DMS 273 treated with DMSO at 0.1 percent for 48 hours (cell line): ENCODE data around the gene C2orf80.
"Not testable (repeated sequence)": the region's sequence is repeated elsewhere in the genome, so short reads cannot be mapped to it uniquely, and the experiment has no call there.

ENCODE experiments used
- DNase-seq: peaks from one replicate; lab custom pipeline; 2025; lab: John Stamatoyannopoulos, UW

Gene C2orf80

DNA sequence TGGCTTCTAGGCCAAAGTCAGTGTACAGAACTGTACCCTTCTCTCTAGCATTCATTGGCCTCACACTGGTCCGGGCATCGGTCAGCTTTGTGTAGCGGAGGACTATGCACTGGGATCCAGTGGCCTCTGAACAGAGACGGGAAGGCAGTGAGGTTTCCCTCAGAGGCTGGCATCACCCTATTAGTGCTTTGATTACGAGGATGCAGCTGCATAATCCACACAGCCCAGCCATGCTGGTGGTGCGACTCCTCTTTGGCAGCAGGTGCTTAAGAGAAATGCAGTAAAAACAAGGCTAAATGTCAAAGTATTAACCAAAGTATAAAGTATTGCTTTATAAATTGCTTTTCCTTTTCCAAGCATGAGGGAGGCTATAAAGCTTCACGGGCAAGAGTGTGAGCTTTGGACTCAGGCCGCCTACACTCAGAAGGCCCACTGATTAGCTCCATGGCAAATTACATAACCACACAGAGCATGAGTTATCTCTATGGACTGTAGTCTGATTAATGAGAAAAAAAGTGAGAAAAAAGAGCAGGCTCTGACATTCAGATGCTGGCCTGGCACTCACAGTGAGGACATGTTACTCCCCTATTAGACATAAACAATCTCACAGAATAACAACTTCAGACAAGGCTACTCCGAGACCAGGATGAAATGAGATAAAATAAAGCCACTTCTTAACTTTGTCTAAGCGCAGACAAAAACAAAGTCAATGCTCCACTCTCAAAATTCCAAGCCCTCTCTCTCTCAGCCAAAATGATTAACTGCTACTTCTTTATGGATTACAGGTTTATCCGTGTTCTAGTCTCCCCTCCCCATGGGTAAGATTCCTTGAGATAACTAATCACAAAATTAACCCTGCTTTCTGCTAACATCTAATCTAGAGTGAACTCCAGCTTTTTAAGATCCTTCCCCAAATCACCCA, 53.8 kb downstream of the C2orf80 start:
- DNase-seq, result no peak

DNA sequence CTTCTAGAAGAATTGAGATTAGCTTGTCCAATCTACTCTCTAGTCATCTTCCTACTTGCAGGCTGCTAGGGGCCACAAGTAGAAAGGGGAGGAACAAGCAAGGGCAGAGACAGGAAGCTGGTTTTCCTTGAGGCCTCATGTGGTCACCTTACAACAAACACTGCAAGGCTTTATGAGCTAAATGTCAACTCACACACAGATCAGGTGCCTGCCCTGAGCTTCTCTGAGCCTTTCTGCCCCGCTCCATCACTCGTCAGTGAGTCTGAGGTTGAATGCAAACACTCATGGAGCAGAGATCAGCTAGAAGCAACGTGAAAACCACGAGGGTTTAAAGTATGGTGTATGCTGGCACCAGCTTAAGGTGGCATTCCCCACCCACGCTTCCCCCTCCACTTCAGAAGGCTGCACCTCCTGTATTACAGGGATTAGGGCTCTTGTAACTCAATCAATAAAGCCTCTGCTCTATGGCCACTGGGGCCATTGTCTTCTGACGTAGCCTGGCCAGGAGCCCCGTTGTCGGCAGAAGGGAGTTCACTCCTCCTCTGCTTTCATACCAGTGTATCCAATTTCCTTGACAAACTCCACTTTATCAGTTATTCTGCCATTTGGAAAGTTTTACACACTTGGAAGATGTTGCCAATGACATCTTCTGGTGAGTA, 54.8 kb downstream of the C2orf80 start:
- no peak for DNase-seq

GRCh38 chr2:208130712-208131110, 59.1 kb downstream of the C2orf80 start:
- no peak for DNase-seq

- no peak for DNase-seq
These were observed 59.8 kb downstream of the C2orf80 start, which contains the start of gene CRYGC for GRCh38 chr2:208129744-208130711. Gene CRYGC, minus strand, starts transcription at chr2:208129828. Its CDS starts 36 bp downstream, at chr2:208129792.

DNA sequence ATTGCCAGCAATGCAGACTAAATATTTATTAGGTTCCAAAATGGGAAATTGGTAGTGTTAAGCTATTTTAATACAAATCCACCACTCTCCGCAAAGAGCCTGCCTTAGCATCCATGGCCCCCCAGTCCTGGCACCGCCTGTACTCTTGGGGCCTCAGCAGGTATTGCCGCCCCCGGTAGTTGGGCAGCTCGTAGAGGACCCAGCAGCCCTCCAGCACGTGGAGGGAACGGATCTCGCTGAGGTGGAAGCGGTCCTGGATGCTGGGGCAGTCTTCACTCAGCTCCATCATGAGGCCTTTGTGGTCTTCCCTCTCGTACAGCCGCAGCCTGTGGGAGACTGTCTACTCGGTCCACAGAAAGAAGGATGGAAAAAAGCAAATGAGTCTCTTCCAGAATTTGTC, 61.7 kb downstream of the C2orf80 start:
- DNase-seq, result no peak

DNA sequence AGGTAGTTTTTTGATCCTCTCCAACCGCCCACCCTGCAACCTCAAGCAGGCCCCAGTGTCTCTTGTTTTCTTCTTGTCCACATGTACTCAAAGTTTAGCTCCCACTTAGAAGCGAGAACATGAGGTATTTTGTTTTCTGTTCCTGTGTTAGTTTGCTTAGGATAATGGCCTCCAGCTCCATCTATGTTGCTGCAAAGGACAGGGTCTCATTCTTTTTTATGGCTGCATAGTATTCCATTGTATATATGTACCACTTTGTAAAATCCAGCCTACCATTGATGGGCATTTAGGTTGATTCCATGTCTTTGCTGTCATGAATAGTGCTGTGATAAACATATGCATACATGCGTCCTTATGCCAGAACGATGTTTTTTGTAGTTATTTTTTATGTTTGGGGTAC, 62.7 kb downstream of the C2orf80 start:
- no peak for DNase-seq

GRCh38 chr2:208125251-208125650, 64.6 kb downstream of the C2orf80 start:
- no peak for DNase-seq

- not testable (repeated sequence) for DNase-seq
These were observed 65.7 kb downstream of the C2orf80 start, which contains the start of gene CRYGD for GRCh38 chr2:208124013-208124715. Gene CRYGD, minus strand, starts transcription at chr2:208124524. Its CDS starts 51 bp downstream, at chr2:208124473.

DNA sequence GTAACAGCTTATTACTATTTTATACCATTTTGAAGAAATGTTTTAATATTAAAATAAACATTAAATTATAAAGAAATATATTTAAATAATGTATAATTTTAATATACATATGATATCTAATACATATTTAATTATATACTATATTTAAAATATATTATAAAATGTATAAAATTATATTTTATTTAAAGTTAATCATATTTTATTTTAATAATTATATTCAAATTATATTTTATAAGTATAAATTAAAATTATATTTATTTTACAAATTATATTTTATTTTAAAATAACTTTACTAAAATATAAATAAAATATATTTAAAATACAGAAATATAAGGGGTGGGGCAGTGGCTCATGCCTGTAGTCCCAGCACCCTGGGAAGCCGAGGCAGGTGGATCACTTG, 67.6 kb downstream of the C2orf80 start:
- DNase-seq, result no peak

- no peak for DNase-seq
These were observed 70.9 kb downstream of the C2orf80 start for GRCh38 chr2:208118918-208119317.

DNA sequence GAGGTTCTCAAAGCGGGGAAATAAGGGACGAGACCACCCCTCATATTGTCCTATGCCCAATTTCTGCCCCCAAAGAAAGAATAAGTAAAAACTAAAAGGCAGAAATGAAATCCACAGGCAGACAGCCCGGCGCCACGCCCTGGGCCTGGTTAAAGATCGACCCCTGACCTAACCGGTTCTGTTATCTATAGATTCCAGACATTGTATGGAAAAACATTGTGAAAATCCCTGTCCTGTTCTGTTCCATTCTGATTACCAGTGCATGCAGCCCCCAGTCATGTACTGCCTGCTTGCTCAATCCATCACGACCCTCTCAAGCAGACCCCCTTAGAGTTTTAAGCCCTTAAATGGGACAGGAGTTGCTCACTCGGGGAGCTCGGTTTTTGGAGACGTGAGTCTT, 72.4 kb downstream of the C2orf80 start:
- DNase-seq, result not testable (repeated sequence)
